Measurements from ENCODE around the gene GDPD5. TPM values are rescaled to one million over a fixed set of nuclear protein-coding genes. Genes with fewer than 3 reads are reported as not detected.

GDPD5 gene
- total RNA-seq, 1 experiment from 2014 or later: 12.2 TPM

DNA sequence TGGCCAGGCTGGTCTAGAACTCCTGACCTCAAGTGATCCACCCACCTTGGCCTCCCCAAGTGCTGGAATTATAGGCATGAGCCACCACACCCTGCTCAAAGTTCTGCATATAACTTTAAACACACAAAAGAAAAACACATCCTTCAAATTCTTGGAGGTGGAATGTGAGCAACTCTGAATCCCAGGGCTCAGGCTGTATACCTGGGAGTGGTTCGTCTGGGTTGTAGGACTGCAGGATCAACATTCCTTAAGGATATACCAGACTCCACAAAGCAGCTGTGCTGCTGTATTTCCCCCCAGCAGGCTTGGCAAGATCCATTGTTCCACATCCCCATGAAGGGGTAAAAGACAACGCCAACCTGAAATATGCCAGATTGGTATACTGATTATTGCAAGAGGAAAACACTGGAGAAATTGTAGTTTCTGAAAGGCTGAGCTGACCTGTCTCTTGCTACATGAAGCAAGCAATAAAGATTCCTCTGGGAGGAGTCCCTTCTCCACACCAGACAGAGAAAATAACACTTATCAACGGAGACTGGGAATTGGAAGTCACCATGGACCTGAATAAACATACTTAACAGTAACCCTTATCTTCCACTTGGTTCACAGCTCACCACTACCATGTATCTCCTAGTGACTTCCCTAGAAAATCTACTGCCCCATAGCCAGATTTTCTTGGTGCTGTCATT is 138.7 kb downstream of the GDPD5 start:
- Mint-ChIP-seq H3K27me3 (ENCODE audit: low read depth) (peaks cover 2% of the 10 kb centered on the region; the same call in 1 of the 2 replicates), H3K36me3 (no peaks in the 10 kb centered on the region), H3K9me3 (no peaks in the 10 kb centered on the region), H3K4me3 (no peak overlapping the region), H3K4me1 (peaks cover 26% of the 10 kb centered on the region), H3K27ac (peak overlapping the region; percentile 27; the same call in 1 of the 2 replicates)
- TF ChIP-seq, protein P1, sequence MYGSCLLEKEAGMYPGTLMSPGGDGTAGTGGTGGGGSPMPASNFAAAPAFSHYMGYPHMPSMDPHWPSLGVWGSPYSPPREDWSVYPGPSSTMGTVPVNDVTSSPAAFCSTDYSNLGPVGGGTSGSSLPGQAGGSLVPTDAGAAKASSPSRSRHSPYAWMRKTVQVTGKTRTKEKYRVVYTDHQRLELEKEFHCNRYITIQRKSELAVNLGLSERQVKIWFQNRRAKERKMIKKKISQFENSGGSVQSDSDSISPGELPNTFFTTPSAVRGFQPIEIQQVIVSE (CRISPR knock-in tag; IDR thresholded peaks at IDR 0.05; ENCODE audit: borderline replicate concordance): no peak
- TF ChIP-seq NFYB (CRISPR knock-in tag; conservative IDR thresholded peaks at IDR 0.05; ENCODE audit: low read depth) (no peak), CBFB (CRISPR knock-in tag; IDR thresholded peaks at IDR 0.05; ENCODE audit: low read depth) (no peak), AR (CRISPR knock-in tag; IDR thresholded peaks at IDR 0.05) (no peak), KAT7 (CRISPR knock-in tag; IDR thresholded peaks at IDR 0.05; ENCODE audit: borderline replicate concordance) (no peak), ZBTB21 (CRISPR knock-in tag; IDR thresholded peaks at IDR 0.05; ENCODE audit: borderline replicate concordance) (no peak), ZSCAN18 (CRISPR knock-in tag; IDR thresholded peaks at IDR 0.05) (no peak), IRF1 (CRISPR knock-in tag; IDR thresholded peaks at IDR 0.05) (no peak), NFATC4 (CRISPR knock-in tag; IDR thresholded peaks at IDR 0.05) (no peak), ZNF263 (CRISPR knock-in tag; IDR thresholded peaks at IDR 0.05; ENCODE audit: low read depth) (no peak), FOXP4 (CRISPR knock-in tag; IDR thresholded peaks at IDR 0.05) (no peak), ARID4B (CRISPR knock-in tag; IDR thresholded peaks at IDR 0.05; ENCODE audit: borderline replicate concordance) (no peak)
- TF ChIP-seq, protein P2, sequence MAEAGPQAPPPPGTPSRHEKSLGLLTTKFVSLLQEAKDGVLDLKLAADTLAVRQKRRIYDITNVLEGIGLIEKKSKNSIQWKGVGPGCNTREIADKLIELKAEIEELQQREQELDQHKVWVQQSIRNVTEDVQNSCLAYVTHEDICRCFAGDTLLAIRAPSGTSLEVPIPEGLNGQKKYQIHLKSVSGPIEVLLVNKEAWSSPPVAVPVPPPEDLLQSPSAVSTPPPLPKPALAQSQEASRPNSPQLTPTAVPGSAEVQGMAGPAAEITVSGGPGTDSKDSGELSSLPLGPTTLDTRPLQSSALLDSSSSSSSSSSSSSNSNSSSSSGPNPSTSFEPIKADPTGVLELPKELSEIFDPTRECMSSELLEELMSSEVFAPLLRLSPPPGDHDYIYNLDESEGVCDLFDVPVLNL (CRISPR knock-in tag; IDR thresholded peaks at IDR 0.05; ENCODE audit: borderline replicate concordance, low read depth): no peak
- DNase-seq (ENCODE audit: low spot score) (no peak), ATAC-seq (peak; percentile 23)
- CTCF ChIA-PET: interaction anchor here (0.7 to 7.5 kb wide), 10 partner anchors 12 to 145 kb away, joined by 3 to 89 read pairs (median 9); no protein-coding TSS in a partner anchor
- POLR2A ChIA-PET: interaction anchor here (0.7 kb wide), 1 partner anchor 113 kb away, joined by 5 read pairs; no protein-coding TSS in a partner anchor

Other genes starting within 250 kb of the GDPD5 start
- gene ARRB1, start 174.3 kb downstream of the GDPD5 start, total RNA-seq (2021): 81.0 to 90.1 TPM (median 82.9 TPM) in 3 replicates
- 3,967 to 4,516 TPM (median 4,446 TPM) in 3 replicates for gene RPS3, start 126.4 kb downstream of the GDPD5 start, total RNA-seq (2021)
- gene KLHL35, start 92.7 kb downstream of the GDPD5 start, total RNA-seq (2021): 0.22 to 0.60 TPM (median 0.39 TPM) in 3 replicates
- gene SERPINH1, start 36.3 kb upstream of the GDPD5 start, total RNA-seq (2021): 411 to 478 TPM (median 473 TPM) in 3 replicates
- 0.27 to 0.90 TPM (median 0.55 TPM) in 3 replicates for gene MAP6, start 143.1 kb upstream of the GDPD5 start, total RNA-seq (2021)
- 0.09 to 0.11 TPM in 2 of 3 replicates, not detected in the other for gene MOGAT2, start 191.9 kb upstream of the GDPD5 start, total RNA-seq (2021)
- 1.6 to 3.3 TPM (median 2.8 TPM) in 3 replicates for gene DGAT2, start 242.8 kb upstream of the GDPD5 start, total RNA-seq (2021)